SK-N-MC (cell line): ENCODE results near the gene ZNF622.

Source experiments
- EZH2 ChIP-seq: fragments of 200-600 bp; sonication (generic); IDR thresholded peaks from one replicate; pipeline ENCODE4 v1.6.1; 2017; ENCODE audit warnings: antibody characterized with exemption
- FOXP2 ChIP-seq: optimal IDR thresholded peaks from 2 replicates; pipeline ENCODE3; 2011; ENCODE audit warnings: mild to moderate bottlenecking, moderate library complexity; ENCODE audit not compliant: insufficient read depth; ENCODE audit errors: extremely low read length, control extremely low read depth
- POLR2AphosphoS5 ChIP-seq: IDR thresholded peaks from 2 replicates; pipeline ENCODE4 v1.6.1; 2012; ENCODE audit warnings: mild to moderate bottlenecking, low read depth, low read length, borderline replicate concordance

- TF ChIP-seq POLR2AphosphoS5 (no peak), EZH2 (no peak), FOXP2 (no peak)
Observed at GRCh38 chr5:16459451-16459850, 6.1 kb downstream of the ZNF622 start.
